Urinary bladder (tissue), 4 donors: ENCODE data around the gene MAPK10. TPM values are rescaled to one million over a fixed set of nuclear protein-coding genes. Genes with fewer than 3 reads are reported as not detected.
"Not testable (repeated sequence)": the region's sequence is repeated elsewhere in the genome, so short reads cannot be mapped to it uniquely, and the experiment has no call there.

Experiments used
- DNase-seq: peaks from one replicate; pipeline ENCODE4 v3.0.0-alpha.2; 2015; ENCODE audit errors: extremely low spot score
- H3K27ac ChIP-seq: one replicate; pipeline ENCODE4 v1.5.1; 2013; ENCODE audit warnings: low read depth, mild to moderate bottlenecking, moderate library complexity
- H3K36me3 ChIP-seq: one replicate; pipeline ENCODE4 v1.6.1; 2013; ENCODE audit warnings: mild to moderate bottlenecking, moderate library complexity; ENCODE audit not compliant: insufficient read depth
- H3K4me1 ChIP-seq: one replicate; pipeline ENCODE4 v1.6.1; 2013; ENCODE audit warnings: mild to moderate bottlenecking, moderate library complexity; ENCODE audit not compliant: insufficient read depth
- H3K4me3 ChIP-seq: one replicate; pipeline ENCODE4 v1.5.1; 2013; ENCODE audit warnings: low read depth, low read length
- WGBS: extraction: QIAGEN DNeasy Blood & Tissue Kit; methylation state at CpG from one replicate; pipeline ENCODE4 v1.1.7; 2013; 5-methylcytosine and 5-hydroxymethylcytosine counted together
- polyA plus RNA-seq: library from polyadenylated mRNA; stranded (reverse); fragments of 200-250 nt; gene quantifications from one replicate; pipeline ENCODE4 v1.2.3, GENCODE V29; 2013
- total RNA-seq: library from RNA; depleted of rRNA; stranded (reverse); fragments of >200 nt; gene quantifications from one replicate; pipeline ENCODE4 v1.2.3, GENCODE V29; 2014
- donor health status: healthy with polysubstance abuse.
- donor health status: healthy.

The MAPK10 gene
- total and polyA plus RNA-seq, 2 donors: 15.5 to 247 TPM

DNA sequence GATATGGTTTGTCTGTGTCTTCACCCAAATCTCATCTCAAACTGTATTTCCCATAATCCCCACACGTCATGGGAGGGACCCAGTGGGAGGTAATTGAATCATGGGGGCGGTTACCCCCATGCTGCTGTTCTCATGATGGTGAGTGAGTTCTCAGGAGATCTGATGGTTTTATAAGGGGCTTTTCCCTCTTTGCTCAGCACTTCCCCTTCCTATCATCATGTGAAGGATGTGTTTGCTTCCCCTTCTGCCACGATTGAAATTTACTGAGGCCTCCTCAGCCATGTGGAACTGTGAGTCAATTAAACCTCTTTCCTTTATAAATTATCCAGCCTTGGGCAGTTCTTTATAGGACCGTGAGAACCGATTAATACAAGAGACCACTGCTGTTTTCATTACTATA lies 29.4 kb downstream of the MAPK10 start:
- DNase-seq, H3K4me1 ChIP-seq, H3K4me3 ChIP-seq, H3K27ac ChIP-seq, H3K36me3 ChIP-seq: not testable (repeated sequence)
- 68% methylated on average over 5 of the region's 5 CpGs for WGBS

DNA sequence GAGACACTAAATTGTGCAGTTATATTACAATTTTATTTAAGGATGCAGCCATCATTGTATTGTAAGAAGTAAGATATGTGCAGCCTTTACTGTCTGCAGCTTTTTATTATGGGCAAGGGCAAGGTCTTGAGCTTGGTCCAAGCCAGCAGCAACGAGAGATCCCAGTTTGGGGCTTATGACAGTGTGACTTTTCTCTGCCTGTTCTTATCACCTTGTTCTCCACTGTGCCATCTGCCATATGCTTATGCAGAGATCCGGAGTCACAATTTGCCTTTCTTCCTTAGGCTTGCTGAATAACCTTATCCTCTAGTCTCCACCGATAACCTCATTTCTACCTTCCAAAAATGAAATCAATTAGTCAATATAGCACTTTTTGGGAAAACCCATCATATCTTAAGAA lies 30.4 kb downstream of the MAPK10 start:
- Histone ChIP-seq H3K4me3 (no peak overlapping the region), H3K4me1 (no peaks in the 10 kb centered on the region), H3K27ac (no peak overlapping the region), H3K36me3 (no peaks in the 10 kb centered on the region)
- WGBS: 85% methylated on average over 3 of the region's 3 CpGs
- no peak for DNase-seq

DNA sequence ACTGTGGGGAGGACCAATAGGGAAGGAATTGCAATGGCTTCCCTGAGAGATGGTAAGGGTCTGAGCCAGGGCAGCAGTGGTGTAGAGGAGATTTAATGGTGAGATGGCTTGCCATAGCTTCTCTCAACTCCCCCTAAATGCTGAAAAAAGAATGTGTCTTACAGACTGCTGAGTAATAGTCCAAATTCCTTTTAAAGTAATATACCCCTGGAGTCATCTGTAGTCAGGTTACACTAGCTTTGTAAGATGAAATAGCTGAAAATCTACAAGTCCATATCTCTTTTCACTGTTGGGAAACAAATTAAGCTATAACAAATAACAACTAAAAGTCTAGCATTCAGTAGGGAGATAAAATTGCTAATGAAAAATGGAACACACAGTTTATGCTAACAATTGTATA lies 33.5 kb downstream of the MAPK10 start:
- no peak for DNase-seq
- Histone ChIP-seq H3K4me3 (no peak overlapping the region), H3K27ac (no peak overlapping the region), H3K4me1 (no peaks in the 10 kb centered on the region), H3K36me3 (no peaks in the 10 kb centered on the region)

DNA sequence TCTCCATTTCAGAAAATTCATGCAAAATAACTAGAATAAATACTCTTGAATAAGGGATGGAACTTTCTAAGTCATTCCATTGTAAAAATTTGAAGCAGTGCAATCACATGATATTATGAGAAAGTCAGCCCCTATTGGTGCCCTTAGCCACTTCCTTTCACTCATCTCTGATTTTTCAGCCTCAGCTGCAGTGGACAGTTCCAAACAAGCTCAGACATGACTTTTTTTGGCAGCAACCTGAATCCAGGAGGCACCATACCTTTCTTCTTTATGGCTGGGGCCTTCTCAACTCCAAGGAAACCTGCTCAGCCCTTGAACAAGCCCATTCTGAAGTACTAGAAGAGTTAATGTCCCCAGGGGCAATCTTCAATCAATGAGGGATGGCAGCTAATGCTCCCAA lies 40.5 kb downstream of the MAPK10 start:
- H3K36me3 ChIP-seq: no peaks in the 10 kb centered on the region
- H3K27ac ChIP-seq: no peak overlapping the region
- DNase-seq: no peak
- H3K4me3 ChIP-seq: no peak overlapping the region
- H3K4me1 ChIP-seq: no peaks in the 10 kb centered on the region

GRCh38 chr4:86315579-86315978 lies 44.3 kb downstream of the MAPK10 start:
- Histone ChIP-seq H3K36me3 (no peaks in the 10 kb centered on the region), H3K27ac (no peak overlapping the region), H3K4me1 (no peaks in the 10 kb centered on the region), H3K4me3 (no peak overlapping the region)
- no peak for DNase-seq

DNA sequence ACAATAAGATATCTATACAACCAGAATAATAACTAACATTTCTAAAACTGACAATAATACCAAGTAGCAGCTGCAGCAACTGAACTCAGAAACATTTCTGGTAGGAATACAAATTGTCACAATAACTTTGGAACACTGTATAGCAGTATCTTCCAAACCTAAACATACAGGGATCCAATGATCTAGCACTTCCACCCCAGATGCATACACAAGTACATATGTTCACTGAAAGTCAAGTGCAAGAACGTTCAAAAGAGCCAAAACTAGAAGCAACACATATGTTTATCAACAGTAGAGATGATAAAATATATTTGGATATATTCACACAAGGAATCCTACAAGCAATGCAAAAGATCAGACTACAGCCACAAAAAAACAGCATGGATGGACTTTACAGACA lies 46.2 kb downstream of the MAPK10 start:
- DNase-seq: no peak
- H3K27ac ChIP-seq: no peak overlapping the region
- no peaks in the 10 kb centered on the region for H3K36me3 ChIP-seq
- no peak overlapping the region for H3K4me3 ChIP-seq
- 29% methylated on average over 1 of the region's 1 CpG for WGBS
- H3K4me1 ChIP-seq: no peaks in the 10 kb centered on the region

GRCh38 chr4:86307432-86307831 lies 52.4 kb downstream of the MAPK10 start:
- no peak overlapping the region for H3K27ac ChIP-seq
- H3K36me3 ChIP-seq: no peaks in the 10 kb centered on the region
- no peaks in the 10 kb centered on the region for H3K4me1 ChIP-seq
- no peak overlapping the region for H3K4me3 ChIP-seq
- no peak for DNase-seq

- no peak overlapping the region for H3K27ac ChIP-seq
- 34% methylated on average over 3 of the region's 3 CpGs for WGBS
- H3K36me3 ChIP-seq: no peaks in the 10 kb centered on the region
- no peak for DNase-seq
- H3K4me1 ChIP-seq: no peaks in the 10 kb centered on the region
- no peak overlapping the region for H3K4me3 ChIP-seq
These were observed 53.0 kb downstream of the MAPK10 start for GRCh38 chr4:86306816-86307215.

DNA sequence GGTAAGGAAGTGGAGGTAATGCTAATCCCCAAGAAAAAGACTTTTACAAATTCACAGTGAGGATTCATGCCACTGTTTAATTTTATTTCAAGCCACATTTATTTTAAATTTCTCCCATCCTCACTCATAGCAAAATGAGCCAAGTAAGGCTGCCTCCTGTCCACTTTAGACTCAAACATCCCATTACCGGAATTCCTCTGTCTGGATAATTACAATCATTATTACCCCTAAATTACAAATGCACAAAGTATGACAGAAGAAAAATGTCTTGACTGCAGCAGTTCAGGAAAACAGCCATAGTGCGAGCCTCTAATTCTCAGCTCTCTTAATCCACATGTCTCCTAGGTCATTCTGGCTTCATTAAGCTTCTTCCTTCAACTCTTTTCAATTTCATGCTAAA lies 57.0 kb downstream of the MAPK10 start:
- H3K36me3 ChIP-seq: no peaks in the 10 kb centered on the region
- WGBS: 63% methylated on average over 2 of the region's 2 CpGs
- DNase-seq: no peak
- H3K4me3 ChIP-seq: no peak overlapping the region
- H3K27ac ChIP-seq: no peak overlapping the region
- no peaks in the 10 kb centered on the region for H3K4me1 ChIP-seq

DNA sequence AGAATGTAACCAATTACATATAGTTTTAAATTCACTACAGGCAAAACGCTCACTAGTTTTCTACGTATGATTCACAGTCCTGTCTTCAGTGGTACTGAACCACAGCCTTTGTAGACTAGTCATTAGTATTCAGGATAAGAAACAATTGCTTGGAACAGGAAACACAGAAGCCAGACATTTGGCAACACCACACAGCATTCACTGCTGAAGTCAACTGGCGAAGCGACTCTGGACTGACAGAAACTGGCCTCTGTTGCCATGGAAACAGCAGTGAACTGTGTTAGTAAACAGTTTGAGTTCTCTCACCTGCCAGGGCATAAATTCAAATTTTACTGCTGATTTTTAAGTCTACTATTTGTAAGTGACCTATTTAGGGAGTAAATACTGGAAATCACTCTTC lies 57.6 kb downstream of the MAPK10 start:
- WGBS: 29% methylated on average over 4 of the region's 4 CpGs
- H3K4me1 ChIP-seq: no peaks in the 10 kb centered on the region
- no peak overlapping the region for H3K4me3 ChIP-seq
- H3K36me3 ChIP-seq: no peaks in the 10 kb centered on the region
- H3K27ac ChIP-seq: no peak overlapping the region
- DNase-seq: peak; percentile 71

GRCh38 chr4:86300516-86300915 lies 59.3 kb downstream of the MAPK10 start:
- no peak for DNase-seq
- no peak overlapping the region for H3K4me3 ChIP-seq
- WGBS: 77% methylated on average over 3 of the region's 3 CpGs
- H3K4me1 ChIP-seq: no peaks in the 10 kb centered on the region
- H3K27ac ChIP-seq: no peak overlapping the region
- no peaks in the 10 kb centered on the region for H3K36me3 ChIP-seq

- WGBS: 80% methylated on average over 6 of the region's 6 CpGs
- Histone ChIP-seq H3K4me3 (no peak overlapping the region), H3K27ac (no peak overlapping the region), H3K4me1 (no peaks in the 10 kb centered on the region), H3K36me3 (no peaks in the 10 kb centered on the region)
- DNase-seq: no peak
These were observed 63.0 kb downstream of the MAPK10 start for GRCh38 chr4:86296865-86297264.

DNA sequence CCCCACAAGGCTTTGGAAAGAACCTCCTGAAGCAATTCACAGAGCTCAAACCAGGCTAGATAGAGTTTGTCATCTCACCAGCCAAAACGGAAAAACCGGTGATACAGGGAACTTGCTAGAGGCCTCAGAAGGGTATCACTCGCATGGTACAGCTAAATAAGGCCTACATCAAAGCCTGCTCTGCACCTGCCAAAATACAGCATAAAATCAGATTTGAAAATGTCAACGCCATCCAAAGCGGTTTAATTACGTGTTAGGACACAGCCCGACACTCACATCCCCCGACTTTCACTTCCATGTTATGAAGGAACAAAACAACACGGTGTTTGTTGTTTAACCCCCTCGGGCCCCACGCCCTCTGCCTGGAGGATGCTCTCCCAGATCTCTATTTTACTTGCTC lies 65.0 kb downstream of the MAPK10 start:
- no peak overlapping the region for H3K4me3 ChIP-seq
- WGBS: 91% methylated on average over 11 of the region's 11 CpGs
- DNase-seq: no peak
- H3K4me1 ChIP-seq: no peaks in the 10 kb centered on the region
- no peak overlapping the region for H3K27ac ChIP-seq
- no peaks in the 10 kb centered on the region for H3K36me3 ChIP-seq

GRCh38 chr4:86291180-86291579 lies 68.7 kb downstream of the MAPK10 start:
- H3K27ac ChIP-seq: no peak overlapping the region
- H3K4me1 ChIP-seq: no peaks in the 10 kb centered on the region
- WGBS: 90% methylated on average over 2 of the region's 2 CpGs

GRCh38 chr4:86286726-86287125 lies 73.1 kb downstream of the MAPK10 start:
- Histone ChIP-seq H3K4me3 (no peak overlapping the region), H3K27ac (no peak overlapping the region), H3K36me3 (no peaks in the 10 kb centered on the region), H3K4me1 (no peaks in the 10 kb centered on the region)
- 45% methylated on average over 2 of the region's 2 CpGs for WGBS
- DNase-seq: peak; percentile 26

More at GRCh38 chr4:86291180-86291579, 68.7 kb downstream of the MAPK10 start:
- Histone ChIP-seq H3K36me3 (no peaks in the 10 kb centered on the region), H3K4me3 (no peak overlapping the region)
- DNase-seq: no peak
